ENCODE measurements around the gene CCM2.
"Not testable (repeated sequence)": the region's sequence is repeated elsewhere in the genome, so short reads cannot be mapped to it uniquely, and the experiment has no call there.

Gene CCM2

GRCh38 chr7:45007106-45007505 is 7.1 kb downstream of the CCM2 start:
- DNase-seq = no peak

- DNase-seq = no peak
These were observed 7.7 kb downstream of the CCM2 start for GRCh38 chr7:45007571-45008328.

- no peak for DNase-seq
These were observed 13.5 kb downstream of the CCM2 start for GRCh38 chr7:45013465-45013967.

GRCh38 chr7:45015313-45015712 is 15.3 kb downstream of the CCM2 start:
- DNase-seq = no peak

GRCh38 chr7:45017253-45017652 is 17.3 kb downstream of the CCM2 start:
- no peak for DNase-seq

- no peak for DNase-seq
These were observed 20.9 kb downstream of the CCM2 start for GRCh38 chr7:45020915-45021314.

GRCh38 chr7:45021604-45022296 is 21.7 kb downstream of the CCM2 start:
- no peak for DNase-seq

- DNase-seq = no peak
These were observed 24.2 kb downstream of the CCM2 start for GRCh38 chr7:45024126-45024744.

GRCh38 chr7:45025473-45025872 is 25.5 kb downstream of the CCM2 start:
- DNase-seq = not testable (repeated sequence)

GRCh38 chr7:45026013-45026412 is 26.0 kb downstream of the CCM2 start:
- no peak for DNase-seq

- DNase-seq = peak; percentile 75
These were observed 27.2 kb downstream of the CCM2 start for GRCh38 chr7:45026984-45027773.

GRCh38 chr7:45027774-45028114 is 27.7 kb downstream of the CCM2 start:
- DNase-seq = no peak

- DNase-seq = no peak
These were observed 28.3 kb downstream of the CCM2 start for GRCh38 chr7:45028138-45028919.

GRCh38 chr7:45028920-45029344 is 28.9 kb downstream of the CCM2 start:
- DNase-seq = no peak

GRCh38 chr7:45031829-45032228 is 31.8 kb downstream of the CCM2 start:
- DNase-seq = no peak

GRCh38 chr7:45032421-45032820 is 32.4 kb downstream of the CCM2 start:
- DNase-seq = no peak

GRCh38 chr7:45033261-45033930 is 33.4 kb downstream of the CCM2 start:
- DNase-seq = no peak

GRCh38 chr7:45033931-45034290 is 33.9 kb downstream of the CCM2 start:
- no peak for DNase-seq

GRCh38 chr7:45034710-45035109 is 34.7 kb downstream of the CCM2 start:
- DNase-seq = not testable (repeated sequence)

- no peak for DNase-seq
These were observed 35.4 kb downstream of the CCM2 start for GRCh38 chr7:45035371-45035770.

- no peak for DNase-seq
These were observed 35.9 kb downstream of the CCM2 start for GRCh38 chr7:45035893-45036292.

GRCh38 chr7:45036317-45036716 is 36.3 kb downstream of the CCM2 start:
- DNase-seq = no peak

Measured in SIG-M5 (cell line).